Hypothalamus (tissue), 51 donors: ENCODE data around the gene FAAP20.

Experiments
- DNase-seq, 51 donors: peaks; one replicate each; lab custom pipeline; 2025; lab: John Stamatoyannopoulos, UW

FAAP20 gene

DNA sequence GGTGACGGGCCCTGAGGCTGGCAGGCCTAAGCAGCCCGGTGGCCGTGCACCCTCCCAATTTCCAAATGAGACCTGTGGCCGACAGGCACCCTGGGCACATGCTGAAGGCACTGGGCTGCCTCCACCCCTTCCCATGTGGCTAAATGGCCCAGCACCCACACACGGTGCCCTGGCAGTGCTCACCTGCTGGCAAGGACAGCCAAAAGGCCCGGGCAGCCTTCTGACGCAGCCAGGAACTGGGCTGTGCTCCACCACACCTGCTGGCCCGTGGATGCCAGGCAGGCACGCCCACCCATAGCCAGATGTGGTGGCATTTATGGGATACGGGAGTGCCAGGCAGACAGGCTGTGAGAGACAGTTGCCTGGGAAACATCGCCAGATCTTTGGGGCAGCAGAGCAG lies 4.0 kb upstream of the FAAP20 start:
- DNase-seq, result no peak

DNA sequence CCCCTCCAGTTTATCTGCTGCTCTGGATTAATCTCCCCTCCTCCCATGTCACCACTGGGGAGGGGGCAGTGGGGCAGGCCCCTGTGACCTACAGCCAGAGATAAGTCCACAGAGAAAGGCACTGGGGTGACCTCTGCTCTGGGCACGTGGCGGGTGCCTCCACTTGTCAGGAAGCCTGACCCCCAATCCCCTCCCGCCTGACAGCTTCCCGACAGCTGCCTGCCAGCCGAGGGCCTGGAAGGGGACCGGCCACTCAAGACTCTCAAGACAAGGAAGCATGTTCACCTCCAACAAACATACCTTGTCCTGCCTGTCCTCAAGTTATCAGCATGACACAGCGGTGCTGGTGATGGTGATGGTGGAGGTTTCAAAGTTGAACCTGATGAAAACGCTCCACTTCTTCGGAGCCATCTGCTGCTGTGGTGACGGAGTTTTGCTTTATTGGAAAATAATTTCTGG lies 3.2 kb upstream of the FAAP20 start:
- no peak for DNase-seq

DNA sequence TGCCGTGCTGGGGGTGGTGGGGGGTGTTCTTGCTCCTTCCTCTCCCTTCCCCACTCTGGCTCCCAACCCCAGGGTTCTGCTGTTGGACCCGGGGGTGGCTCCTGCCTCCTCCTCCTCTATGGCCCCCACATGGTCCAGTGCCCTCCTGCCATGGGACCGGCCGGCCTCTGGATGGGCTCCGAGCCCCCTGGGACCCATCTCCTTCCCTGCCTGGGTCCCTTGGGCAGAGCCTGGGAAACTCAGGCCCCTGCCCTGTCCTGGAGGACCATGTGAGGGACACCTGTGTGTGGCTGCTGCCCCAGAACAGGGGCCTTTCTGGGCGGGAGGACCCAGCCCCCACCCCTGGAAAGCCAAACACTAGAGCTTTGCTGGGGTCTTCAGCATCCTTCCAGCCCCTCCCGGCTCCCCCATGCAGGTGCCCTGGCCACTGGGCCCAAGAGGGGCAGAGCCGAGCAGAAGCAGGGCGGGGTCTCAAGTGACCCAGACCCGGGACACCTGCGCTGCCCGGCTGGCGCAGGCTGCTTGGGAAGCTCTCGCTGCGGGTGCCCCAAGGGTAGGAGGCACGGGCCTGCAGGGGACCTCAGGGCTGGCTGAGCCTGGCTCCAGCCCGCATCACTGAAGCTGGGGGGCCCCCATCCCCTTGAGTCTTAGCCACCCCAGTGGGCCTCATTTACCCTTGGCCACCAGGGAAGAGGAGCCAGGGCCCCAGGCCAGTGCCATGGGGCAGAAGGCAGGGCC lies 2.5 kb upstream of the FAAP20 start:
- DNase-seq, result no peak

DNA sequence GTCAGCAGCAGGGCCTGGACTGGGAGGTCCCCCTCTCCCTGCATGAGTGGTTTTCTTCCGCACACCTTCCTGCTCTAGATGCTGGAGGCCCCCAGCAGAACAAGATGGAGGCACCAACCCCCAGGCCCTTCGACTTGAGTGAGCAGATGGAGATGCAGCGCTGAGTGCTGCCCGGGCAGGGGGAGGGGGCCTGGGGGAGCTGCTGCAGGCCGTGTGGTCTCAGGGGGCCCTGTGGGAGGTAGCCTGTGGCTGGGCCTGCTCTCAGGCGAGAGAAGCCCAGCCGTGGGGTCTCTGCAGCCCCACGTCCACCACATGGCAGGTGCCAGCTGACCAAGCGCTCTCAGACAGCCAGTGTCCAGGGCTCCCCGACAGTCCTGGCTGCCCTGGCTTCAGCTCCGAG lies 1.2 kb upstream of the FAAP20 start:
- no peak for DNase-seq

DNA sequence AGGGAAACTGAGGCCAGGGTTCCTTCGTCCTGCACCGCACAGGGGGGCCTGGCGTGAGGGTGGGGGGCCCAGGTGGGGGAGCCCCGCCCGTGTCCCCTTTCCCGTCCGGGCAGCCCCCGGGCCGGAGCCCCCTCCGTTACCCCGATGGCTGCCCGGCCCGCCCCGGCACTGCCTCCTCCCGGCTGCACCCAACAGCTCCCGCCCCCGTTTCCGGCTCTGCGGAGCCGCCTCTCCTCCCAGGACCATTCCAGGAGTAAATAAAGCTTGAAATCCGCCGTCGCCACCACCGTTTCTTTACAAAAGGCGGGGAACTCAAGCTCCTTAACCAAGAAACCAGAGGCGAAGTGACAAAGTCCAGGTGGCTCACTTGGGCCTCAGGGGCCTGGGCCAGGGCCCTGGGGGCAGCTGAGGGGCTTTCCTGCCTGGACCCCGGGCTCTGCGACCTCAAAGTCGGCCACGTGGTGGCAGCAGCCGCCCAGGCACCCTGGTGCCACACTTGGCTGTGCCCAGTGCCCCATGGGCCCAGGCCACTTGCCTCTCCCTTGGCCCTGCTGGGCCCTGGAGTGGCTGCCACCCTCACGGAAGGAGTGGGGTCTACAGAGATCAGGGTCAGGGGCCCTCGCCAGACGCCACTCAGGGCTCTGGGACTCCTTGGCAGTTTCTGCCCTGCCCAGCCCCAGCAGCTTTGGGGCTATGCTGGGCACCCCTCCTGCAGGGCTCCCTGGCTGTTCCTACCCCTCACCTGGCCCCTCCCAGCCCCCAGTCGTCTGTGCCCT lies 514 bp upstream of the FAAP20 start:
- DNase-seq, result peak; percentile 53 to 92 (median 80)

DNA sequence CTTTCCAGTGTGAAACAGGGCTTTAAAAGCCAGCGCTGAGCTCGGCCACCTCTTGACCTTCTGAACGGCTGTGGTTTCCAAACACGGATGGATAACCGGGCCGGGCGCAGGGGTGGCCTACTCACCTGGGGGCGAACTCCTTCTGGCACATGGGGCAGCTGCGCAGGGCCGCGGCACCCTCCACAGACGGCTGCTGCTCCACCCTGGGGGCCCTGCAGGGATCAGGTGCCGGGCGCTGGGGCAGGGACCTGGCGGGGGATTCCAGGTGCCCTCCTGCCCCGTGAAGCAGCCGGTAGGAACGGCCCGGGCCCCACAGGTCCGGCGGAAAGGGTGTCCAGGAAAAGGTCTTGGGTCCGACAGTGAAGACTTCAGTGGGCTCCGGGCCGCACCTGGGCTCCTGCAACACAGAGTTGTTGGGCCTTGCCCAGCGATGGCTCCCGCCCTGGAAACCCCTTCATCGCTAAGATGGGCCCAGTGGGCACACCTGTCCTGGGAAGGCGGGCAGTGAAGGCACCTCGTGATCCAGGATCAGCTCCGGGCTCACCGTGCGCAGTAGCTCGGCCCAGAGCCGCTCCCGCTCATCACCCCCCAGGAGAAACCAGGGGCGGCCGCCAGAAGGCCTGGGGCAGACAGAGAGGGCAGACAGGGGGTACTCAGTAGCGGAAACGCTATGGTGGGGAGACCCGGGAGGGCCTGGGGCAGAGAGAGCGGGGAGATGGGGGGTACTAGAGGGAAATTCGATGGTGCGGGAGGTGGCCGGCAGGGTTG lies 874 bp downstream of the FAAP20 start:
- no peak for DNase-seq

DNA sequence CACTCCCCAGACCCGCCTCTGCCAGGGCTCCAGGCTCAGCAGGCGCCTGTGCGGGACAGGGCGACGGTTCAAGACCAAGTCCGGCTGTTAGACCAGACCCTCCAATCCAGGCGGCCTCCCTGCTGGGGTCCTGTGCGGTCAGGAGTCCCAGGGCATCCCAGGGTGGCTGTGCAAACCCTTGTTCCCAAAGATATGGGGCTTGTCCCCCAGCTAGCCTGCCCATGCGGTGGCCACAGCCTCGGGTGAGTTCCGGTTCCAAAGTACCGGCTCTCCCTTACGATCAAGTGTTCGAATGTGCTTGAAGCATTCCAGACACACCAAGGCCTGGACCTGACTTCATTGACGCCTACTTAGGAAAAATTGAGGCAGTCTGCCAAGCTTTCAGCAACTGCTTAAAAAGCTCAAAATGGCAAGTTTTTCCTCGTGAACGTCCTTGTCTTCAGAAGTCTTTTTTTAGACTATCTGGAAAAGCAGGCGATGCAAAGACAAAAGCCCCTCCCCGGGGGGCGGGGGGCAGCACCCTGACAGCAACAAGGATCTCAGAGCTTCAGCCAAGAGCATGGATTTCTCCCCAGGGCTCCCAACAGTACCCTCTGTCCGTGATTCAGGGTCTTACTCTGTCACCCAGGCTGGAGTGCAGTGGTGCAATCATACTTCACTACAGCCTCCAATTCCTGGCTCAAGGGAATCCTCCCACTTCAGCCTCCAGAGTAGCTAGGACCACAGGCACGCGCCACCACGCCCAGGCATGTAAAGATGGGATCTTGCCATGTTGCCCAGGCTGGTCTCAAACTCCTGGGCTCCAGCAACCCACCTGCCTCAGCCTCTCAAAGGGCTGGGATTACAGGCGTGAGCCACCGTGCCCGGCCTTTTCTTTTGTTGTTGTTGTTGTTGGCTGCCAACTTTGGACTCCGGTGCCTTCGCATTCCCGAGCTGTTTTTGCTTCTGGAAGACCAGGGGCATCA lies 2.3 kb downstream of the FAAP20 start:
- DNase-seq, result peak in 3 of 51 donors; percentile 17 to 33 (median 26)

DNA sequence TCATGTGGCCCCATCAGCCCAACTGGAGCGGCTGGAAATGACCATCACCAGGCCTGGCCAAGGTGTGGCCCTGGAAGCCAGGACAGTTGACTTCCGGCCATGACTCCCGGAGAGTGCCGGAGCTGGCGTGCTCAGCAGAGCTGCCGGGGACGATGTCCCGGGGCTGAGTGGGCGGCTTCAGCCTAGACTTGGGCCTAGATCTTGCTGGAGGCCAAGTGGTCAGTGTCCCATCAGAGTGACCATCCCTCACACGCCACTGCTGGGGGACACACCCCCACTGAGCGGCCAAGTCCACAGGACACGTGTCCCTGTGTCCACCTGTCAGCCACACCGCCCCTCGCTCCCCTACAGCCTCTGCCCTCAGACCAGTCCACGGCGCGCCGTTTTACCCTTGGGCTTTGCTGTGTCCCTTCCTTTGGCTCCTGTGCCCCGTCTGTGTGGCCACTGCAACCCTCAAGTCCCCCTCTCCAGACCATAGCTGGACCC lies 4.0 kb downstream of the FAAP20 start:
- DNase-seq, result no peak

DNA sequence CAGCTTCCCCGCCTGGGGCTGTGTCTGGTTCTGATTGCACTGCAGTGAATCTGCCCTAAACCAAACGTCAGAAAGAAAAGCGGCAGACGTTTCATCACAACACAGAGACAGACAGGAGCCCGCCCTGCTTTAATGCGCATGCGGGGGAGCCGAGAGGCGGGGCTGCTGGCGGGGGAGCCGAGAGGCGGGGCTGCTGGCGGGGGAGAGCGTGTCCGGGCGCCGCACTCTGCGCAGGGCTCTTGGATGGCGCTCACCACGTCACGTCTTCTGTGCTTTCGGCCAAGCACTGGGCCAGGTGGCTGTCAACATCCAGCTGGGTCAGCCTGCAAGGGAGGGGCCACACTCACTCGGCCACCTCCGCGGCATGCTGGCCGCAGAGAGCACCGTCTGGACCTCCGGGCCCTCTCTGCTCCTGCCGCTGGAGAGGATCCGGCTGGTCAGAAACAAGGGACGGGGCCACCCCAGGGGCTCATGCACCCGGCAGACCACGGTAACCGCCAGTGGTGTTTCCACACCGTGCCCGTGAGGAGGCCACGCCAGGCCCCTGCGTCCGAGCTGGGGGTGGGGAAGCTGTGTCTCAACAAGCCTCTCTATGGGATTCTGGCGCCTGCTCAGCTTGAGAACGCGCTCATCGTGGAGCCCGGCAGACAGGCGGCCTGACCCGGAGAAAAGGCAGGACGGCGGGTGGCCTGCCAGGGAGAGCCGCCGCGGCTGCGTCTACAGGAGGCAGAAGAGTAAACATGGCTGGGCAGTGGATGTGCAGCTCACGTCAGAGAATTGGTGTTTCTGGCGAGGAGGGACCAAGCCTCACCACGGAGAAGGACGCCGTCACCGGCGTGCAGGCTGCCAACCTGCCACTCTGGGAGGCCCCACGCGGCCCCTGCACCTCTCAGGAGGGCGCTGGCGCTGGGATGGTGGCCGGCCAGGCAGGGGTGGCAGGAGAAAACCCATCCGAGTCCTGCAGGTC lies 4.8 kb downstream of the FAAP20 start:
- peak; percentile 33 to 96 (median 91) for DNase-seq

DNA sequence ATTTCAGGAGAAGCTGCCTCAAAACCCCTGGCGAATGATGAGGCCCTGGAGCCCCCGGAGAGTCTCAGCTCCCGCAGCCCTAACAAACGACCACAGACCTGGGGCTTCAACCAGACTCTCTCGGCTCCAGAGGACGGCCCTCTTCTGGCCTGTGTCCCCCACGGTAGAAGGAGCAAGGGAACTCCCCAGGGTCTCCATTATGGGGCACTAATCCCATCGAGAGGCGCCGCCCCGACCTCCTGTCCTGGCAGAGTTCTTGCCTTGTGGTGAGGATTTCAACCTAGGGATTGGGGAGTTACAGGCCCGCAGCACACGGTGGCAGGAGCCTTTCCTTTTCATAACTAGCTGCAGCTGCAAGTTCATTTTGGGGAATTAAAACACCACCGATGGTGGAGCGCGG lies 6.2 kb downstream of the FAAP20 start:
- DNase-seq, result no peak

DNA sequence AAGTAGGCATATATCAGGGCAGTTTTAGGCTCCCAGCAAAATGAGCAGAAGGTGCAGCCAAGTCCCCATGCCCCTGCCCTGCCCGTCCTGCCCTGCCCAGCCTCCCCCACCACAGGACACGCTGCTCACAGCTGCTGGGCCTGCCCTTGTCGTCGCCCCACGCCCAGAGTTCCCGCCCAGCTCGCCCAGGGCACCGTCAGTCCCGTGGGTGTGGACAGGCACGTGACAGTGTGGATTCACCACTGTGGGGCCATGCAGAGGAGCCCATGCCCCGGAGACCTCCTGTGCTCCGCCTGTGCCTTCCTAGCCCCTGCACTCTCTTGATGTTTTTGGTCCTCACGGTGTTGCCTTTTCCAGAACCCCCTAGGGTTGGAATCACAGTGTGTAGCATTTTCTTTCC lies 7.0 kb downstream of the FAAP20 start:
- no peak for DNase-seq

DNA sequence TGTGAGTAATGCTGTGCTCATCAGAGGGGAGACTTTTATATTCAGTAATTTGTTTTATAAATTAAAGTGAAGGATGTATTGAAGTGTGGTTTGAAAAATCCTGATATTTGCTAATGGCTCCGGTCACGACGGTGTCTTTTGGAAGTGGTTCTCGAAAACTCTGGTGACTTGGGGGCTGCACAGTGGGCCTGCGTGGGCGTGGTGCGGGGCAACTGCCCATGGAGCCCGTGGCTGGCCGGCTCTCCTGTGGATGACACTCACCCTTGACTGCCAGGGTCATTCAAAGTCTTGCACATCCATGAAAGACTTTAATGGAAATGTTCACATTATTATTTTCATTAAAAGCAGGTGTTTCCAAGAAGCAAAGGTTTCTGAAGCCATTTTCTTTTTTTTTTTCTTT lies 7.7 kb downstream of the FAAP20 start:
- DNase-seq, result no peak

DNA sequence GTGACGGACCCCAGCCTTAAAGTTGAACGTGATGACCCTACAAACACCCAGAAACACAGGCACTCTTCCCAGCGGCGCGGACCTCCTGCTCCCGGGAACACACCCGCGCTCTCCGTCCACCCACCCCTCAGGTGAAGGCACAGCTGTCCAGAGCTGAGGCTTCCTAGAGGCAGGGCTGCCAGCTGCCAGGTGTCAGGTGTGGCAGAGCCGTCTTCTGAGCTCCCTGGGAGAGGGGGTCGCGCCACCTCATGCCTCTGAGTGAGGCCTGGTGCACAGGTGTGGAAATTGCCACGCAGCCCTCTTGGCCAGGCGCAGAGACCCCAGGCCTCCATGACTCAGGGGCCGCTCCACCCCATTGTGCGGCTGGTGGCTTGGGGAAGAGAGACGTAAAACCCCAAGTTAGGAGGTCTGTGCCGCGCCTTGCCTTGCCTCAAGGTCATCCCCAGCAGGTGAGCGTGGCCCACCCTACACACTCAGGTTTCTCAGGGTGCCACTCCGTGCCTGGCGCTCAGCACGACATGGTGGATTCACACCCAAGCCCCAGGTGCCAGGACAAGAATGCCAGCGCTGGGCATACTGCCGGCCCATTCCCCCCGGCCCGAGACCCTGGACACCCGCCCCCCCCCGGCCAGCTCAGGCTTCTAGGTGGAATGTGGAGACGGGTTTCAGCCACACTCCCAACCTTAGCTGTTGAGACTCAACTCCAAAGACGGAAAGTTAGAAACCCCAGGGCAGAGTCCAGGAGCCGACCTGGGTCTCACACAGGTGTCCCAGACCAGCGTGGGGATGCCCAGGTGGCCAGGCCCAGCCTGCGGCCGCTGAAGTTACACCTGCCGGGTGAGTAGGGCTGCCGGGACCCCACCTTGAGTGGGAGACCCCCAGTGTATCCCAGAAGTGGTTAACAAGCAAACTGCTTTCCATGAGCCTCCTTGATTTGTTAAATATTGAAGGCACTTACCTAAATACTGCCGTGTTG lies 8.4 kb downstream of the FAAP20 start:
- DNase-seq, result no peak

DNA sequence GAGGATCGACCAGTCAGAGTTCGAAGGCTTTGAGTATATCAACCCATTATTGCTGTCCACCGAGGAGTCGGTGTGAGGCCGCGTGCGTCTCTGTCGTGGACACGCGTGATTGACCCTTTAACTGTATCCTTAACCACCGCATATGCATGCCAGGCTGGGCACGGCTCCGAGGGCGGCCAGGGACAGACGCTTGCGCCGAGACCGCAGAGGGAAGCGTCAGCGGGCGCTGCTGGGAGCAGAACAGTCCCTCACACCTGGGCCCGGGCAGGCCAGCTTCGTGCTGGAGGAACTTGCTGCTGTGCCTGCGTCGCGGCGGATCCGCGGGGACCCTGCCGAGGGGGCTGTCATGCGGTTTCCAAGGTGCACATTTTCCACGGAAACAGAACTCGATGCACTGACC lies 9.6 kb downstream of the FAAP20 start:
- DNase-seq, result no peak

DNA sequence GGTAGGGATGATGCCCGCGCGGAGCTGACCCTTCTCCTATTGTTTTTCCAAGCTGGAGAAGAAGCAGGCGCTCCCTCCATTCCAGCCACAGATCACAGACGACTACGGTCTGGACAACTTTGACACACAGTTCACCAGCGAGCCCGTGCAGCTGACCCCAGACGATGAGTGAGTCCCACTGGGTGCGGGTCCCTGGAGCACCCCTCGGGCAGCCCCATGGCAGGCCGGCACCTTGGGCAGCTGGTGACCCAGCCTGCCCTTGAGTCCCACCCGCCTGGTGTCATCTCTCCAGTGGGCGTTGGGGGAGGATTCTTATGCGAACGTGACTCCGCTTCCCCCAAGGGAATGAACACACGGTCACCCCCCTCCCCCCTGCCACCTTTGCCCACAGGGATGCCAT lies 10.0 kb downstream of the FAAP20 start:
- no peak for DNase-seq

DNA sequence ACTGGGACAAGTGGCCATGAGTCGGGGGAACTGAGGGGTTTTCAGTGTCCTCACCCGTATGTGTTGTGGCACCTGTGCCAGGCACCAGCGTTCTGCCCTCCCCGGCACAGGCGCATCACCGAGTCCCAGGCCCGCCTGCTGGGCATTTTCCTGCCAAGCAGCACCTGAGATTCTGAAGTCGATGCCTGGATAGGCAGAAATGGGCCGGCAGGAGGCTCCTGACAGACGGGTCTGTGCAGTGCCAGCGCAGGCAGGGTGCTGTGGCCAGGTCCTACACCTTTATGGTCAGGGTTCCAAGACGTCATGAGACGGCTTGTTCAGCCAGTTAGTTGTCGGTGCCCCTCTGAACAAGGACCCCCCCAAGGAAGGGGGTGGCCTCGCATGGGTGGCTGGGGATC lies 10.6 kb downstream of the FAAP20 start:
- no peak for DNase-seq

DNA sequence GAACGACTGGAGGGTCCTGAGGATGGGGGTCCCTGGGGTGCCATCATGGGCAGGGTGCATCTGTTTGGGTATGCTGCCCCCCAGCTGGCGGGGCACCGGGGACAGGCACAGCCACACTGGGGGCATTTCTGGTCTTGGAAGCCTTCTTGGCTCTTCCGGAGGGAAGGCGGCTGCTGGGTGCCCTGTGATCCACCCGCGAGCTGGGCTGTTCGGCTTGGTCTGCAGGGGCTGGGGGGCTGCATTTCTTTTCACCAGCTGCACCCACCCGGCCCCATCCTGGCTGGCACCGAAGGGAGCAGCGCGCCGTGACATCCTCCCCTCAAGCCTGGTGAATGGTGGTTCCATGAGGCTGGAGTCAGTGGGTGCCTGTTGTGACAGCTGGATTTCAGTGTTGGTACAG lies 12.2 kb downstream of the FAAP20 start:
- DNase-seq, result no peak

DNA sequence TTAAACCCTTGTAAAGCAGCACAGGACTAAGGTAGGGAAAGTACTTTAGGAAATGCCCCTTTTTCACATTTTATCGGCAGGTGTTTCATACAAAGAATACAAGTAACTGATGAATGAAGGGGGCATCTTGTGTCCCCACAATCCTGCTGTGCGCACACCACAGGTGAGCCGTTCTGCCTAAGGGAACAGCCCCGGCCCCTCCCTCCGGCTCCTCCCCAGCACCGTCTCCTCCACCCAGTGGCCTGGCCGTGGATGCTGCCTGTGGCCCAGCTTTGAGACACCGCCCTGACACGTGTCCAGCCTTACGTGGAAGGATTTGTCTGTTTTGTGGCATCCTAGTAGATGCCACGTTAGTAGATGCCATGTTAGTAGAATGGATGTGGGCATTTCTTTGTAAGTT lies 12.8 kb downstream of the FAAP20 start:
- no peak for DNase-seq
